B cell (primary cell): ENCODE results near the gene GATA3. TPM values are rescaled to one million over a fixed set of nuclear protein-coding genes. Genes with fewer than 3 reads are reported as not detected.

Experiments used
- ATAC-seq: fragments of 200-7000 bp; cut with Tn5 transposase; one replicate; pipeline ENCODE4 v1.10.0; 2021; ENCODE audit warnings: low read depth, mild to moderate bottlenecking, moderate number of reproducible peaks, moderate library complexity
- CTCF ChIA-PET: fragments of 350-600 bp; sonication (Branson Sonifier 250); formaldehyde crosslinking; loops from one replicate; lab custom pipeline; 2021; ENCODE audit warnings: antibody characterized with exemption, inconsistent platforms; lab: Charles Lee
- POLR2A ChIA-PET: fragments of 350-600 bp; sonication (Branson Sonifier 250); formaldehyde crosslinking; loops from one replicate; lab custom pipeline; 2021; ENCODE audit warnings: antibody characterized with exemption; lab: Charles Lee
- DNase-seq: peaks from one replicate; pipeline ENCODE4 v3.0.0; 2013
- H2AFZ ChIP-seq: 2 replicates; pipeline ENCODE4 v1.6.1; 2012; ENCODE audit warnings: mild to moderate bottlenecking, low read depth, low read length; ENCODE audit not compliant: insufficient read depth, poor library complexity, severe bottlenecking
- H3K27ac ChIP-seq, 2 donors: 1 replicate in 1 of 2; 2 replicates in 1 of 2; pipeline ENCODE4 v1.5.1; 2012 to 2013; ENCODE audit warnings: low read length in 2 of 2, mild to moderate bottlenecking in 2 of 2, moderate library complexity in 1 of 2
- H3K27me3 ChIP-seq, 4 experiments: fragments of 200-600 bp in 1 of 4; sonication (generic) in 1 of 4; replicated peaks in 1 of 4; 1 replicate in 2 of 4; 2 replicates in 2 of 4; pipeline versions ENCODE4 v1.6.1 to v1.7.0; 2013 to 2016; ENCODE audit warnings: low read length in 3 of 4, mild to moderate bottlenecking in 2 of 4, mixed read lengths in 1 of 4, moderate library complexity in 1 of 4; ENCODE audit not compliant: insufficient read depth in 4 of 4, control insufficient read depth in 3 of 4; ENCODE audit errors: control extremely low read depth in 1 of 4
- H3K36me3 ChIP-seq, 2 experiments: replicated peaks in 1 of 2; 1 replicate in 1 of 2; 2 replicates in 1 of 2; pipeline versions ENCODE4 v1.6.1 to v1.7.1; 2013; ENCODE audit warnings: low read length in 1 of 2; ENCODE audit not compliant: insufficient read depth in 2 of 2, control insufficient read depth in 1 of 2; ENCODE audit errors: control extremely low read depth in 1 of 2, extremely low read depth in 1 of 2
- H3K4me1 ChIP-seq, 2 donors: fragments of 200-600 bp in 1 of 2; sonication (generic) in 1 of 2; 1 replicate in 1 of 2; 2 replicates in 1 of 2; pipeline versions ENCODE4 v1.5.1 to v1.6.1; 2013 to 2017; ENCODE audit warnings: low read length in 2 of 2; ENCODE audit not compliant: control insufficient read depth in 2 of 2, insufficient read depth in 2 of 2
- H3K4me2 ChIP-seq: replicated peaks from 2 replicates; pipeline ENCODE3; 2012; ENCODE audit warnings: mild to moderate bottlenecking, low read depth, low read length; ENCODE audit not compliant: poor library complexity, severe bottlenecking
- H3K4me3 ChIP-seq, 5 experiments: fragments of 200-600 bp in 1 of 5; sonication (generic) in 1 of 5; 1 replicate in 3 of 5; 2 replicates in 2 of 5; pipeline versions ENCODE4 v1.5.1 to v1.7.0; 2011 to 2016; ENCODE audit warnings: low read length in 4 of 5, mild to moderate bottlenecking in 4 of 5, low read depth in 2 of 5, control low read depth in 1 of 5, moderate library complexity in 1 of 5; ENCODE audit not compliant: insufficient read depth in 1 of 5; ENCODE audit errors: control extremely low read depth in 1 of 5, extremely low read depth in 1 of 5
- H3K79me2 ChIP-seq: fragments of 200-600 bp; sonication (generic); one replicate; pipeline ENCODE4 v1.6.0; 2016; ENCODE audit warnings: low read length; ENCODE audit not compliant: control insufficient read depth, insufficient read depth
- H3K9ac ChIP-seq: fragments of 200-600 bp; sonication (generic); 2 replicates; pipeline ENCODE4 v1.6.1; 2017; ENCODE audit warnings: mild to moderate bottlenecking, low read length, moderate library complexity
- H3K9me3 ChIP-seq, 3 donors: one replicate each; pipeline versions ENCODE4 v1.6.1 to v1.7.1; 2013; ENCODE audit warnings: low read length in 2 of 3; ENCODE audit not compliant: control insufficient read depth in 2 of 3, insufficient read depth in 1 of 3; ENCODE audit errors: control extremely low read depth in 1 of 3
- H4K20me1 ChIP-seq: 2 replicates; pipeline ENCODE4 v1.6.0; 2012; ENCODE audit warnings: mild to moderate bottlenecking, low read length; ENCODE audit not compliant: insufficient read depth, control insufficient read depth, poor library complexity, severe bottlenecking
- H3K27ac Mint-ChIP-seq: one replicate; pipeline ENCODE4 v1.8.0; 2021; ENCODE audit warnings: mixed read lengths
- H3K27me3 Mint-ChIP-seq: one replicate; pipeline ENCODE4 v1.8.0; 2021; ENCODE audit warnings: mixed read lengths
- H3K4me1 Mint-ChIP-seq: one replicate; pipeline ENCODE4 v1.8.0; 2021; ENCODE audit warnings: mixed read lengths
- H3K4me3 Mint-ChIP-seq: one replicate; pipeline ENCODE4 v1.8.0; 2021; ENCODE audit warnings: mixed read lengths
- H3K9me3 Mint-ChIP-seq: one replicate; pipeline ENCODE4 v1.8.0; 2022; ENCODE audit warnings: mixed read lengths; ENCODE audit not compliant: insufficient read depth
- CTCF ChIP-seq: fragments of 200-600 bp; IDR thresholded peaks from one replicate; pipeline ENCODE4 v1.8.0; 2022; ENCODE audit warnings: antibody characterized with exemption, mild to moderate bottlenecking
- EZH2 ChIP-seq: IDR thresholded peaks from 2 replicates; pipeline ENCODE4 v1.6.1; 2012; ENCODE audit warnings: borderline replicate concordance, low read depth, mild to moderate bottlenecking, moderate library complexity, low read length; ENCODE audit not compliant: insufficient read depth, poor library complexity, severe bottlenecking
- WGBS: methylation state at CpG from one replicate; pipeline ENCODE4 v1.1.5; 2013; ENCODE audit warnings: missing lambda C conversion rate; ENCODE audit not compliant: insufficient coverage; 5-methylcytosine and 5-hydroxymethylcytosine counted together
- intact Hi-C: fragments of 100-400 bp; cut with micrococcal nuclease; formaldehyde crosslinking; loops from one replicate; pipeline ENCODE4 v1.10.0; 2022
- polyA plus RNA-seq: library from polyadenylated mRNA; depleted of rRNA; stranded (reverse); fragments of >200 nt; gene quantifications from 2 replicates; pipeline ENCODE4 v1.2.3, GENCODE V29; 2012
- total RNA-seq, 2 donors: library from RNA; stranded (reverse); fragments of 120-200 nt in 1 of 2; gene quantifications; 1 replicate in 1 of 2; 2 replicates in 1 of 2; pipeline versions ENCODE4 v1.2.3 to v1.2.4, GENCODE V29; 2013 to 2022

GATA3 gene
- total and polyA plus RNA-seq, 2 donors (not counting 1 experiment from before 2014, with no cell fraction given), result 0.60 to 0.94 TPM

DNA sequence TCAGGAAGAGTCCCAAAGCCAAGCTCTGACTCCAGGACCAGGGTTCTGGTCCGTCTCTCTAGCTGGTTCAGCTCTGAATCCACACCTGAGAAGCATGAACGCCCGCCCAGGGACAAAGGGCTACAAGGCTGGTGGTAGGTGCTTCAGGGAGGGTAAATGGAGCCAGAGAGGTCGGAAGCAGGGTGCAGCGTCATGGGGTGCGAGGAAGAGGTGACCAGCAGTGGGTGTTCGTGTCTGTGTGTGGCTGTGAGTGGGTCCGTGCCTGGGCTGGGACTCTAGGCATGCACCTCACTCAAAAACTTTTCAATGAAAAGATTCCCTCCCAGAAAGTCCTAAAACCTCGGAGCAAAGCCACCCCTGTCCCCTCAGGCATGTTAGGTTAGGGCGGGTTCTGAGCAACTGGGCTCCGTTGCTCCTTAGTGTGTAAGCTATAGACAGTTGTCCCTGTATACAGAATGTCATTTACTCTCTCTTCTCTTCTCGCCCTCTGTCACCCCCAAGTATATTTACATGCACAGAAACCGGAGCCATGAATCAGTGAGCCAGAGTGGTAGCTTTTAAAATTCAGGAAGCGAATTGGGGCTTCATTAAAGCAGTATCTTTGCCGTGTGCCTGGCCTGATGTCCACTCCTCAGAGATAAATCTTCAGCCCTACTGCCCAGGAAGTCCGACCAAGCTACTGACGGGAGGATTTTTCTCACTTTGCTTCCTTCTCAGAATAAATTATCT, 12.3 kb upstream of the GATA3 start:
- TF ChIP-seq CTCF, result no peak
- no peak for TF ChIP-seq EZH2
- CTCF ChIA-PET, result no interaction called here
- Mint-ChIP-seq H3K27ac (no peak overlapping the region), H3K9me3 (peaks cover 6% of the 10 kb centered on the region), H3K27me3 (peaks cover 96% of the 10 kb centered on the region), H3K4me3 (peak overlapping the region; percentile 8), H3K4me1 (peaks cover 42% of the 10 kb centered on the region)
- DNase-seq (peak; percentile 43), ATAC-seq (no peak)
- H3K79me2 ChIP-seq, result no peaks in the 10 kb centered on the region
- peak overlapping the region; percentile 36 for H3K4me2 ChIP-seq
- no peak overlapping the region for H3K9ac ChIP-seq
- WGBS, result 13% methylated on average over 6 of the region's 17 CpGs
- no peak overlapping the region for H3K27ac ChIP-seq
- H3K4me1 ChIP-seq, result peaks cover 44 to 67% of the 10 kb centered on the region in 2 donors
- H4K20me1 ChIP-seq, result no peaks in the 10 kb centered on the region
- peak overlapping the region in 1 of 5 experiments; percentile 14 for H3K4me3 ChIP-seq
- POLR2A ChIA-PET, result interaction anchor here (0.6 kb wide), 1 partner anchor 274 kb away, joined by 7 read pairs; no protein-coding TSS in a partner anchor
- no peaks in the 10 kb centered on the region for H3K36me3 ChIP-seq
- H3K27me3 ChIP-seq, result peaks cover 0 to 99% (median 88%) of the 10 kb centered on the region in 4 experiments
- intact Hi-C loops, result no loop called here
- no peak overlapping the region for H2AFZ ChIP-seq
- peaks cover 0 to 51% (median 2%) of the 10 kb centered on the region in 3 donors for H3K9me3 ChIP-seq
